ENCODE data around the gene KLK10. TPM values are rescaled to one million over a fixed set of nuclear protein-coding genes. Genes with fewer than 3 reads are reported as not detected.

The KLK10 gene, protein sequence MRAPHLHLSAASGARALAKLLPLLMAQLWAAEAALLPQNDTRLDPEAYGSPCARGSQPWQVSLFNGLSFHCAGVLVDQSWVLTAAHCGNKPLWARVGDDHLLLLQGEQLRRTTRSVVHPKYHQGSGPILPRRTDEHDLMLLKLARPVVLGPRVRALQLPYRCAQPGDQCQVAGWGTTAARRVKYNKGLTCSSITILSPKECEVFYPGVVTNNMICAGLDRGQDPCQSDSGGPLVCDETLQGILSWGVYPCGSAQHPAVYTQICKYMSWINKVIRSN
- total RNA-seq = not detected in 2 replicates

DNA sequence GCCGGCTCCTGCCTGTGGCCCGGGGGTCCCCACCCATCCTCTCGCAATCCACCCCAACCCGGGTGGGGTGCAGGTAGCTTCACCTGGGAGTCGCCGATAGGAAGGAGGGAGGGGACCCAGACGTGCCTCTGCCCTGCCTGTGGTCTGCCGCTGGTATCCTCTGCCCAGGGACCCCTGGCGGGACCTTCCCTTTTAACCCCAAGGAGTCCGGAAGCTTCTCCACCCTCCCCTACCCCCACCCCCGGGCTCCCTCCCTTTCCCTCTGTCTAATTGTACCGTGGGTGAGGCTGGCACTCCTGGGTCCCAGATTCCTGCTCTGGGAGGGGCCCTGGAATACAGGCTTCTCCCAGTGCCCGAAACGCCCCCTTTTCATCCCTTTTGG, at the start of gene KLK10:
Gene KLK10, minus strand, starts transcription at position 166 of the 382 bp plus-strand sequence. CDS start 579 bp downstream, outside the sequence.

DNA sequence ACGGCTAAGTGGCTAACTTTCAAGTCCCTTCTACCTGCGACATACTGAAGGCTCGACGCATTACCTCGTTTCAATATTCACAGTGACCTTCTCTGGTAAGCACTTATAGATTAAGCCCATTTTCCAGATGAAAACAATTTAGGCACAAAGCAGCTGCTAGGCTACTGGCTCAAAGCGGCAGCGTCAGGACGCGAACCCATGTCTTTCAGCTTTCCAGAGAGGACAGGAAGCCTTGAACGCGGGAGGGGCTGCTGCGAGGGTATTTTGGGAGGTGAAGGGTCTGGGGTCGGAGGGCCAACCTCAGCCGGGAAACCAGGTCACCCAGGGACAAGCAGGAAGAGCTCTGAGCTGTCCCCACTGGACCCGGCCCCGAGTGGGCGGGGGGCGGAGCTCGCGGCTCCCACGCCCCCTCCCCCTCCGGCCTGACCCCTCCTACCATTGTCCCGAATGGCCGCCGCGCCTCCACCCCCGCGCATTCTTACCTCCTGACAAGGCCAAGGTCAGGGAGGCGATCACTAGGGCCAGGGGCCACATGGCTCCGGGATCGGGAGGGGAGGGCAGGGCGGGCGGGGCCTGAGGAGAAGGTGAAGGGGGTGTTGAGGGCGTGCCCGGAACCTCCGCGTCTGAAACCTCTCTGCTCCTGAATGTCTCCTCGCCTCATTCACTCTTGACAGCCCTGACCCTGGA, 45.2 kb upstream of the KLK10 start, which contains the start of gene KLK13:
Gene KLK13, minus strand, starts transcription at position 559 of the 687 bp plus-strand sequence. Its CDS starts 25 bp downstream, at position 534.

GRCh38 chr19:51034704-51035103, 15.2 kb upstream of the KLK10 start, which contains the start of gene KLK12:
TSS of gene KLK12 (minus strand) at chr19:51035002. CDS start at chr19:51034621, 381 bp downstream.

GRCh38 chr19:51026554-51026831, 7.0 kb upstream of the KLK10 start, which contains the start of gene KLK11:
TSS of gene KLK11 (minus strand) at chr19:51026616. CDS start at chr19:51025631, 985 bp downstream.

DNA sequence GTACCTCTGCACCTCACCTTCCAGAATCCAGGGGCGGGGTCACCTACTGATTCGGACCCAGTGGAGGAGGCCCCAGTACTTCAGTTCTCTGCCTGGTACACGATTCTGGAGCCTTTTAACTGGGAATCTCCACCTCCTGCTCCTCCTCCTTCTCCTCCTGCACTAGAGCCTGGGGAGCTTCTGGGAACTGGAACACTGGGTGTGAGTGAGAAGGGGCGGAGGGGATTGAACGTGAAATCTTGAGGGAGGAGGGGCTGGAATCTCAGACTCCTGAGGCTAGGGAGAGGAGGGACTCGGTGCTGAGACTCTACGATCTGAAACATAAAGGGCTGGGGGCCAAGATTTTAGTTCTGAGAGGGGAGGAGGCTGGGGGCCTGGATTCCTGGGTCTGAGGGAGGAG, 18.0 kb downstream of the KLK10 start, which contains the start of gene KLK8:
Gene KLK8, minus strand, starts transcription at position 90 of the 400 bp plus-strand sequence. CDS start 437 bp downstream, outside the sequence.

GRCh38 chr19:50983625-50984292, 35.8 kb downstream of the KLK10 start, which contains the start of gene KLK7:
TSS of gene KLK7 (minus strand) at chr19:50983917. CDS start at chr19:50982399, 1,518 bp downstream.

GRCh38 chr19:50969413-50969760, 50.1 kb downstream of the KLK10 start, which contains the start of gene KLK6:
TSS of gene KLK6 (minus strand) at chr19:50969591. CDS start at chr19:50968104, 1,487 bp downstream.

Other genes with a start within 250 kb of the KLK10 start
- not detected in 2 replicates for gene GPR32, start 249.2 kb downstream of the KLK10 start, total RNA-seq
- not detected in 2 replicates for gene ACP4, start 229.3 kb downstream of the KLK10 start, total RNA-seq
- not detected in 2 replicates for gene KLK1, start 195.9 kb downstream of the KLK10 start, total RNA-seq
- not detected in 2 replicates for gene KLK15, start 186.1 kb downstream of the KLK10 start, total RNA-seq
- not detected in 2 replicates for gene KLK3, start 164.8 kb downstream of the KLK10 start, total RNA-seq
- gene KLK2, start 146.3 kb downstream of the KLK10 start, total RNA-seq = not detected in 2 replicates
- gene KLK4, start 108.3 kb downstream of the KLK10 start, total RNA-seq = not detected in 2 replicates
- gene KLK5, start 66.7 kb downstream of the KLK10 start, total RNA-seq = not detected in 2 replicates
- gene KLK6, start 50.1 kb downstream of the KLK10 start, total RNA-seq = not detected in 2 replicates
- gene KLK7, start 35.8 kb downstream of the KLK10 start, total RNA-seq = not detected in 2 replicates
- gene KLK8, start 18.1 kb downstream of the KLK10 start, total RNA-seq = not detected in 2 replicates
- not detected in 2 replicates for gene KLK11, start 6.9 kb upstream of the KLK10 start, total RNA-seq
- gene KLK12, start 15.3 kb upstream of the KLK10 start, total RNA-seq = not detected in 2 replicates
- not detected in 2 replicates for gene KLK13, start 45.4 kb upstream of the KLK10 start, total RNA-seq
- gene KLK14, start 63.2 kb upstream of the KLK10 start, total RNA-seq = not detected in 2 replicates
- 9.4 and 9.8 TPM in 2 replicates for gene CTU1, start 88.7 kb upstream of the KLK10 start, total RNA-seq
- gene SIGLEC9, start 105.2 kb upstream of the KLK10 start, total RNA-seq = 1.1 TPM in 1 of 2 replicates, not detected in the other
- gene SIGLEC7, start 122.6 kb upstream of the KLK10 start, total RNA-seq = not detected in 2 replicates
- not detected in 2 replicates for gene CD33, start 205.4 kb upstream of the KLK10 start, total RNA-seq
- gene SIGLECL1, start 231.4 kb upstream of the KLK10 start, total RNA-seq = not detected in 2 replicates

Measured in myometrial cell (primary cell).